HG03354 (cell line): Measurements from ENCODE around the gene KLHL35.
A peak's percentile ranks its signal among the peaks of the same experiment; 100 is the strongest.

ENCODE experiments used
- ATAC-seq: cut with Tn5 transposase; IDR thresholded peaks from one replicate; pipeline ENCODE4 v1.9.1; 2021; ENCODE audit warnings: mild to moderate bottlenecking; ENCODE audit not compliant: unreplicated experiment, poor library complexity, severe bottlenecking

The KLHL35 gene, protein sequence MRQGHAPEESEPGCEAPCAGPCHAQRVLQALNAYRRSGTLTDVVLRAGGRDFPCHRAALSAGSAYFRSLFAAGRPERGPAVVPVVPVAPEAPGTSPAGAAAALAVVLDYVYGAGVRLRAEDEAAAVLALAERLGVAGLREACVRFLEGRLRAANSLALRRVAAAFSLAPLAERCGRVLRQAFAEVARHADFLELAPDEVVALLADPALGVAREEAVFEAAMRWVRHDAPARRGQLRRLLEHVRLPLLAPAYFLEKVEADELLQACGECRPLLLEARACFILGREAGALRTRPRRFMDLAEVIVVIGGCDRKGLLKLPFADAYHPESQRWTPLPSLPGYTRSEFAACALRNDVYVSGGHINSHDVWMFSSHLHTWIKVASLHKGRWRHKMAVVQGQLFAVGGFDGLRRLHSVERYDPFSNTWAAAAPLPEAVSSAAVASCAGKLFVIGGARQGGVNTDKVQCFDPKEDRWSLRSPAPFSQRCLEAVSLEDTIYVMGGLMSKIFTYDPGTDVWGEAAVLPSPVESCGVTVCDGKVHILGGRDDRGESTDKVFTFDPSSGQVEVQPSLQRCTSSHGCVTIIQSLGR

DNA sequence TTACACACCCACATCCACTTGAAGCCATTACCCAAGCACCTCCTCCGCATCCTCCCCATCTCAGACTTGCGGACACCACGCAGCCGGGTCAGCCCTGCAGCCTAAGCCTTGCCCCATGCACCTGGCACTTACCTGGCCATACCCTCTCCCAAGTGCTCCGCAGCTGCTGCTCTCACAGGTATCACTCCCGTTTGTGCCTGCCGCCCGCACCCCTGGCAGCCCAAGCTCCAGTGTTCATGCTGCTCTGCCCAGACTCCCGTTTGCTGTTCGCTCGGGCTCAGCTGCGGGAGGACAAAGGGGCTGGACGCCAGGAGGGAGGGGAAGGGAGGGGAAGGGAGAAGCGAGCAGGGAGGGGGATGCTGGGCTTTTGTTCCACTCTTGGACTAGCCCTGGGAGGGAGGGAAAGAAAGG, at the start of gene KLHL35:
KLHL35 (minus strand) TSS at position 293 of the 411 bp plus-strand sequence. CDS start 2,574 bp downstream, outside the sequence.
- ATAC-seq, result no peak

DNA sequence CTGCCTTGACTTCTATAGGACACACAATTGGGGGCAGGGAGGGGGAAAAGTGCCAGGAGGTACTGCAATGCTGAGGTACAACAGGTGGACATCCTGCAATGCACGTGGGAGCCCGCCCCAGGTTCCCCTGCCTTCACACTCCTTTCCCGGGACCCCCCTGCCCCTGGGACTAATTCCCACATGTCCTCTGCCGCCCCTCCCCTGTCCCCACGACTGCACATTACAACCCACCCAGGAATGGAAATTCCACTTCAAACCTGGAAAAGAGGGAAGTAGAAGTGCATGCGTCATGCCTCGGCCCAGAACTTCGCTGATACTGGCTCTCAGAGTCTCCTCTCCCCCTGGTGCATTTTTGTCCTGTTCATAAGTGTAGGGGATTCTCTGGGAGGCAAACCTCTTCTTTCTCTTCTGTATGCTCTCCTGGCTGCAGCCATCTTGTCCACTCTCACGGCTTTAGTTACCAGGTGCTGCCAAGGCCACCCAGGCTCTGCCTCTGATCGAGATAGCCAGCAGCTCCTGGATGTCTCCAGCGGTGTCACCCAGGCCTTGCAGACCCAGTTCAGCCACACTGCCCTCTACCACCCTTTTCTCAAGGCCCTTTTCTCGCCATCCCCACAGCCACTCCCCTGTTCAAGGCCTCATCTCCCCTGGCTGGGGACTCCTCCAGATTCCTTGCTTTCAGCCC, 49.1 kb upstream of the KLHL35 start:
- ATAC-seq, result no peak

GRCh38 chr11:75481223-75481921, 48.4 kb upstream of the KLHL35 start:
- no peak for ATAC-seq

DNA sequence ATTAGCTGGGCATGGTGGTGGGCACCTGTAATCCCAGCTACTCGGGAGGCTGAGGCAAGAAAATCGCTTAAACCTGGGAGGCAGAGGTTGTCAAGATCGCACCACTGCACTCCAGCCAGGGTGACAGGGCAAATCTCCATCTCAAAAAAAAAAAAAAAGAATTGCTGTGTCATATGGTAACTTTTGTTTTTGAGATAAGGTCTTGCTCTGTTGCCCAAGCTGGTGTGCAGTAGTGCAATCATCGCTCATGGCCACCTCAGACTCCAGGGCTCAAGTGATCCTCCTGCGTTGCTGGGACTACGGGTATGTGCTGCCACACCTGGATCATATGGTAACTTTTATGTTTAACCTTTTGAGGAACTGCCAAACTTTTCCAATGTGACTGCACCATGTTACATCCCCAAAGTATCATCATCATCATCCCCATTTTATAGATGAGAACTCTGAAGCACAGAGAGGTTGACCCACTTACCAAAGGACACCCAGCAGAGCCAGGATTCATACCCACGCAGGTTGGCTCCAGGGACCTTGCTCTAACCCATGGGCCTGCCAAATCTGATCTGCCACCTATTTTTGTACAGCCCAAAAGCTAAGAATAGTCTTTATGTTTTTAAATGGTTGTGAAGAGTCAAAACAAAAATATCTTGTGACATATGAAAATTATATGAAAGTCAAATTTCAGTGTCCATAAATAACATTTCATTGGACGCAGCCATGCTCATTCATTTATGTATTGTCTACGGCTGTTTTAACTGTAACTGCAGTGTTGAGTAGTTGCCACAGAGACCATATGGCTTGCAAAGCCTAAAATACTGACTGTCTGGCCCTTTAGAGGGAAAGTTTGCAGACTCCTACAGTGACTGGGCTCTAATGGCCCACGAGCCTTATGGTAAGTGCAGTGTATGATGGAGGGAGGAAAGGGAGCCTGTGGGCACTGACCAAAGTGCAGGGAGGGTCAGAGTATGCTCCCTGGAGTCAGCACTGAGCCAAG, 47.5 kb upstream of the KLHL35 start:
- no peak for ATAC-seq

DNA sequence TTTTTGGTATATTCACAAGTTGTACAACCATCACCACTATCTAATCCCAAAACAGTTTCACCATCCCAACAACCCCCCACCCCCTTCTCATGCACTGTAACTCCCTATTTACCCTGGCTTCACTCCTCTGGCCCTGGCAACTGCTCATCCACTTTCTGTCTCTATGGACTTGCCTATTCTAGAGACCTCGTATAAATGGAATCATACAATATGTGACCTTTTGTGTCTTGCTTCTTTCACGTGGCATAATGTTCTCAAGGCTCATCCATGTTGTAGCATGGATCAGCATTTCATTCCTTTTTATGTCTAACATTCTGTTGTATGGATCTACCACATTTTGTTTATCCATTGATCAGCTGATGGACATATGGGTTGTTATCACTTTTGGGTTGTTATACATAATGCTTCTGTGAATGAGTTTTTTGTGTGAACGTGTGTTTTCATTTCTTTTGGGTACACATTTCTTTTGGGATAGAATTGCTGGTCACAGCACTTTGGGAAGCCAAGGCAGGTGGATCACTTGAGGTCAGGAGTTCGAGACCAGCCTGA, 46.7 kb upstream of the KLHL35 start:
- no peak for ATAC-seq

GRCh38 chr11:75478783-75479596, 46.0 kb upstream of the KLHL35 start:
- no peak for ATAC-seq

GRCh38 chr11:75477614-75477935, 44.6 kb upstream of the KLHL35 start:
- ATAC-seq, result no peak

DNA sequence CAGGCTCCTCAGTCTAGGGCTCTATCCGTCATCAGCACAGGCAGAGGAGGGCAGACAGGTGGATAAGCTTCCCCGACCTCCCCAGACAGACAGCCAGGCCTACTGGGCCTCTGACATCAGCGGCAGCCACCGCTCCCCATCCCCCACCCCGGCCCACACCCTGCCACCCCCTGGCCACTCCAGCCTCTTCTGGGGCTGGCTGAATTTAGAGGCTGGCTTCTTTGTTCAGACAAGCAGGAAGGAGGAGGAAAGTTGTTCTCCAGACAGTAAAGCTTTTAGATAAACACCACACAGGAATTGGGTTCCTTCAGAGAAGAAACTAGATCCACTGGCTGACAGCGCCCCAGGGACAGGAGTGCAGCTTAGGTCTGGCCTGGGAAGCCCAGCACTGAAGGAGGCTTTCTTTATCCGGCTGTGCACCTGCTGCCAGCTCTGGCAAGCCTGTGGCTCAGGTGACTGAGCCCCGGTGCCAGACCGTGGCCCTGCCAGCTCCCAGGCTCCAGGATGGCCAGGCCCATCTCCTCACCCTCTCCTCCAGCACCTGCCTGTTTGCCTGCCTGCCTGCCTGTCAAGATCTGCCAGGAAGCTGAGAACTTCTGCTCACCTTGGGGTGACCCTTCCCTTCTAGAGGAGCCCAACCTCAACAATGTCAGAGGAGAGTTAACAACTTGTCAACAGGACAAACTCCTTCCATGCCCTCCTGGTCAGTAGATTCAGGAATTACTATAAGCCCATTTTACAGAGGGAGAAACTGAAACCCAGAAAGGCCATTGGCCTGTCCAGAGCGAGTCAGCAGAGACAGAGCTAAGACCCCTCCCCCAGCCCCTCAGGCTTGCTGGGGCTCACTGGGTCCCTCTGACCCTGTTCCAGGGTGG, 44.0 kb upstream of the KLHL35 start:
- no peak for ATAC-seq

- ATAC-seq, result no peak
These were observed 43.0 kb upstream of the KLHL35 start for GRCh38 chr11:75475767-75476650.

DNA sequence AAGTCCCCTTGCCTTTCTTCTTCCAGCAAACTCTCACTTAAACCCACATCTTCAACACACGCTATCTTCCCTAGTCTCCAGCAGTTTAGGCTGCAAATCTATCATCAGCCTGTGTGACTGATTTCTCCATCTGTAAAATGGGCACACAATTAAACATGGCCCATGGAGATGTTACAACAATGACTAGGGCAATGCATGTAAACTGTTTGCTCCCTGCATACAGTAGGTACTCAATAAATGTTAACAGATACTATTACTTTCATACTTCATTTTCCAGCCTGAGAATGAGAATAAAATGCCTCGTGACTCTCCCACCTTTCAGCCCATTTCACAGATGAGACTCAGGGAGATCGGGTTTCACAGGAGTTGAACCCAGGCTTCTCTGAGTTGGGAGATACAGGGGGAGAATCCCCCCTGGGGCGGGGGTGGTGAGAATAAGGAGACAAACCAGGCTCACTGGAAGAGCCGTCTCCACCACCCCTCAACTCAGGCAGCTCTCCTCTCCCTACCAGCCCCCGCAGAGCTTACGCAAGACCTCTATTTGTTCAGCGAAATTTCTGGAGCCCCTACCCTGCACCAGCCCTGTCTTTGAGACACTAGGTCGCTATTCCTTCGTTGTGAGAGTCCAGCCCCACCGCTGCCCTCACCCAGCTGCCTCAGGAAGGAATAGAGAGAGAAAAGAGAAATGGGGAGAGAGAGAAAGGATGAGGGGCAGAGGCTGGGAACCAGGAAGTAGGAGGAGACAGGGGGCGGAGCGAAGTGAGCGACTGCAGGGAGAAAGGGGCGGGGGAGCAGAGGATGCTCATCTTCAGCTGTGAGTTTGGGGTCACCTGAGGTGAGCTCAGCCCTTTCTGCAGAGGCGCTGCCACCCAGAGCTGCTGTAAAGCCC, 42.1 kb upstream of the KLHL35 start:
- ATAC-seq, result peak; percentile 50

DNA sequence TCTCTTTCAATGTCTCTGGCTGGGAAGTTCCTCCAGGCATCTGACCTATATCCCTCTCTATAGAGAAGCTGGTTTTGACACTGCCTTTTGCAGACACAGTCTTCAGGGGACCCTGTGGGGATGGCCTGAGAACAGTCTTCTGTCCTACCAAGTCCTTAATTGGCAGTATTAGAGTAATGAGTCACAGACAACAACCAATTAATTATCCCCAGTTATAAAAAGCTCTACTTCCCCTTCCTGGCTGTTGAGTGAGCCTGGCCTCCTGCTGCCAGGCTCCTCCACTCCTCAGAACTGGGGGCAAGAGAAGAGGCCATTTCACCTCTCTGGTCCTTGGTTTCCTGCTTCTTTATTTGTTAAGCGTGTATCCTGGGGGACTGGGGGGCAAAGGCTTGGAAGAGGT, 41.2 kb upstream of the KLHL35 start:
- no peak for ATAC-seq

DNA sequence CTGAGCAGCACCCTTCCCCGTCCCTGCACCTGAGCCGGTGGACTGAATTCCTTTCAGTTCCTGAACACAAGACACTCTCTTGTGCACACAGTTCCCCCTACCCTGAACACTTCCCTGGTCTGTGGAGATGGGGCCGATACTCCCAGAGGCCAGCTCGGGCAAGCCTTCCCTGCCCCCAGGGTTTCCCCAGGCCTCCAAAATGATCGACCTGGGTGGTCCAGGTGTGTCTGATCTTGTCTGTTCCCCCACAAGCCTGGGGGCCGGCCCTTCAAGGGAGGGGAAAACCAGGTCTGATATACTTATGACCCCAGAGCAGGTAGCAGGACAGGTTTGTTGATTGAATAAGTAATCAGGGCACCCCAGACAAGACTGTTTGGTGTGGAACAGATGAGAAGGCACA, 40.7 kb upstream of the KLHL35 start:
- no peak for ATAC-seq

- ATAC-seq, result no peak
These were observed 39.2 kb upstream of the KLHL35 start for GRCh38 chr11:75472081-75472732.

DNA sequence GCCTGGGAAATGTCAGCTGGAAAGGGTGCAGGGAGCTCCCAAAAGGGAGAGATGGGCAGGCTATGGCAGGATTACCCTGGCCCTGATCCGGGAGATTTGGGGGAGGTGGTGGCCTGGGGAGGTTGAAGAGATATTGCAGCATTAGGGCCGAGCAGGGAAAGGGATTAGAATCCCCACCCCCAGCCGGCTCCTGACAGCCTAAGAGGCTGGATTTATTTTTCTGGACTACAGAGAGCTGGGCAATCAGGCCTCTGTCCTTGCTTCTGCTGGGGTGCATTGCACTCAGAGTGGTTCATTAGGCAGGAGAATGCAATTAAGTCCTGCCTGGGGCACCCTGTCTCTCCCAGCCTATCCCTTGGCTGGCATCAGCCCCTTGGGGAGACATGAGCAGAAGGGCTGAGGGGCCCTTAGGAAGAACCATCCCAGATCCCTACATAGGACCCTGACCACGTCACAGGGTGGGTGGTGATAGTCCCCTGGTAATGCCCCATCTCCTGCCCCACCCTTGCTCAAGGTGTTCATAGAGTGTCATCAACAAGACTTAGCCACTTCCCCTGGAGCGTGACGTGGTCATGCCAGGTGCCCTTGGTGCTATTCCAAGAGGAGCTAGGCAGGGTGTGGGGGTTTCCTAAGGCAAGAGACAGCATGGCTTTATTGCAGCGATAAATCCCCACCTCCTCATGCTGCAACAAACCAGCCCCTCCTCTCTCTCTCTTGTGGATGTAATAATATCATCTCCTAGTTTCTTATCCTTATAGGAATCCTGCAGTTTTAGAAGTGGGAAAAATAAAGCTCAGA, 38.4 kb upstream of the KLHL35 start:
- ATAC-seq, result no peak
